NCI-H2081 treated with DMSO at 0.1 percent for 48 hours (cell line): ENCODE data around the gene PTPRJ.
"Not testable (repeated sequence)": the region's sequence is repeated elsewhere in the genome, so short reads cannot be mapped to it uniquely, and the experiment has no call there.

Source experiments
- DNase-seq: peaks from one replicate; lab custom pipeline; 2025; lab: John Stamatoyannopoulos, UW

The PTPRJ gene

GRCh38 chr11:48018528-48019216, 38.3 kb downstream of the PTPRJ start:
- DNase-seq, result no peak

GRCh38 chr11:48019217-48019584, 38.8 kb downstream of the PTPRJ start:
- DNase-seq, result no peak

GRCh38 chr11:48019595-48019994, 39.2 kb downstream of the PTPRJ start:
- DNase-seq, result no peak

GRCh38 chr11:48020092-48020755, 39.9 kb downstream of the PTPRJ start:
- DNase-seq, result no peak

- not testable (repeated sequence) for DNase-seq
Measured at GRCh38 chr11:48021201-48021820, 41.0 kb downstream of the PTPRJ start.

- no peak for DNase-seq
Measured at GRCh38 chr11:48022445-48022844, 42.1 kb downstream of the PTPRJ start.

- not testable (repeated sequence) for DNase-seq
Measured at GRCh38 chr11:48023608-48024007, 43.2 kb downstream of the PTPRJ start.

- DNase-seq, result peak; percentile 28
Measured at GRCh38 chr11:48024635-48025071, 44.3 kb downstream of the PTPRJ start.

GRCh38 chr11:48025293-48025983, 45.1 kb downstream of the PTPRJ start:
- no peak for DNase-seq

- DNase-seq, result no peak
Measured at GRCh38 chr11:48025984-48026340, 45.6 kb downstream of the PTPRJ start.

- no peak for DNase-seq
Measured at GRCh38 chr11:48028914-48029680, 48.7 kb downstream of the PTPRJ start.

- DNase-seq, result no peak
Measured at GRCh38 chr11:48029681-48030290, 49.4 kb downstream of the PTPRJ start.

- DNase-seq, result no peak
Measured at GRCh38 chr11:48031602-48032001, 51.2 kb downstream of the PTPRJ start.

GRCh38 chr11:48032721-48033120, 52.4 kb downstream of the PTPRJ start:
- DNase-seq, result no peak

- no peak for DNase-seq
Measured at GRCh38 chr11:48033918-48034341, 53.6 kb downstream of the PTPRJ start.

GRCh38 chr11:48034926-48035871, 54.8 kb downstream of the PTPRJ start:
- no peak for DNase-seq

GRCh38 chr11:48036011-48036410, 55.7 kb downstream of the PTPRJ start:
- DNase-seq, result no peak

- no peak for DNase-seq
Measured at GRCh38 chr11:48036466-48036865, 56.1 kb downstream of the PTPRJ start.

GRCh38 chr11:48037709-48038468, 57.5 kb downstream of the PTPRJ start:
- DNase-seq, result no peak
